Hepatocyte (in vitro differentiated cells): ENCODE data around the gene PARD3B.

Experiments used
- EZH2 ChIP-seq: fragments of 200-600 bp; sonication (generic); IDR thresholded peaks from 2 replicates; pipeline ENCODE4 v1.6.1; 2016; ENCODE audit warnings: antibody characterized with exemption, mild to moderate bottlenecking, borderline replicate concordance
- TF ChIP-seq, protein P1 (sequence below): fragments of 200-600 bp; sonication (generic); IDR thresholded peaks from 2 replicates; pipeline ENCODE4 v1.5.1; 2016; ENCODE audit warnings: antibody characterized with exemption, mild to moderate bottlenecking; ENCODE audit not compliant: poor library complexity

DNA sequence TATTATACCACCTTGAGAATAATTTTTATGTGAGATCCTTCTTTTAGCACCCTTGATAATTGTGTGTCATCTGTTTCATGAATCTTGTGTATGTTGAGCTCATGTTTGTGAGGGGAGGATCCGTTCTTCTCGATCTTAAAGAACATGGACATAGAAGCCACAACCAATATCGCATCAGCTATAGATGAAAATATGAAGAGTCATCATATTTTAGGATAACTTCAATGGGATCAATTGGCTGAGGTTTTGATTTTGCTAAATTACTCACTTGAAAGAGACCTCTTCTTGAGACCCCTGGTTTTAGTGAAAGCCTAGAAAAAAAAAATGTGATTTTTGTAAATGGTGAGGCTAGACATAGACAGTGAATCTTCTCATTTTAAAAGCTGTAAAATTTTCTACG is 751.7 kb downstream of the PARD3B start:
- TF ChIP-seq, protein P1, sequence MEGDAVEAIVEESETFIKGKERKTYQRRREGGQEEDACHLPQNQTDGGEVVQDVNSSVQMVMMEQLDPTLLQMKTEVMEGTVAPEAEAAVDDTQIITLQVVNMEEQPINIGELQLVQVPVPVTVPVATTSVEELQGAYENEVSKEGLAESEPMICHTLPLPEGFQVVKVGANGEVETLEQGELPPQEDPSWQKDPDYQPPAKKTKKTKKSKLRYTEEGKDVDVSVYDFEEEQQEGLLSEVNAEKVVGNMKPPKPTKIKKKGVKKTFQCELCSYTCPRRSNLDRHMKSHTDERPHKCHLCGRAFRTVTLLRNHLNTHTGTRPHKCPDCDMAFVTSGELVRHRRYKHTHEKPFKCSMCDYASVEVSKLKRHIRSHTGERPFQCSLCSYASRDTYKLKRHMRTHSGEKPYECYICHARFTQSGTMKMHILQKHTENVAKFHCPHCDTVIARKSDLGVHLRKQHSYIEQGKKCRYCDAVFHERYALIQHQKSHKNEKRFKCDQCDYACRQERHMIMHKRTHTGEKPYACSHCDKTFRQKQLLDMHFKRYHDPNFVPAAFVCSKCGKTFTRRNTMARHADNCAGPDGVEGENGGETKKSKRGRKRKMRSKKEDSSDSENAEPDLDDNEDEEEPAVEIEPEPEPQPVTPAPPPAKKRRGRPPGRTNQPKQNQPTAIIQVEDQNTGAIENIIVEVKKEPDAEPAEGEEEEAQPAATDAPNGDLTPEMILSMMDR = no peak
- no peak for TF ChIP-seq EZH2
